Gastroesophageal sphincter (tissue), 4 donors: ENCODE data around the gene PTN. TPM values are rescaled to one million over a fixed set of nuclear protein-coding genes. Genes with fewer than 3 reads are reported as not detected.

ENCODE experiments used
- ATAC-seq: fragments of 150-250 bp; one replicate; pipeline ENCODE4 v1.9.1; 2016; ENCODE audit warnings: mild to moderate bottlenecking, moderate library complexity
- H3K27ac ChIP-seq, 4 donors: fragments of 200-600 bp; sonication (generic) in 3 of 4; 1 replicate in 3 of 4; 2 replicates in 1 of 4; pipeline ENCODE4 v1.5.1; 2016 to 2019
- H3K27me3 ChIP-seq: fragments of 200-600 bp; sonication (generic); one replicate; pipeline ENCODE4 v1.5.1; 2019
- H3K36me3 ChIP-seq, 2 donors: fragments of 200-600 bp; sonication (generic); one replicate each; pipeline ENCODE4 v1.5.1; 2019; ENCODE audit warnings: control low read depth in 1 of 2
- H3K4me1 ChIP-seq, 3 donors: fragments of 200-600 bp; sonication (generic); 1 replicate in 2 of 3; 2 replicates in 1 of 3; pipeline ENCODE4 v1.5.1; 2016 to 2019; ENCODE audit warnings: control low read depth in 2 of 3
- H3K4me3 ChIP-seq, 2 donors: fragments of 200-600 bp; sonication (generic); one replicate each; pipeline ENCODE4 v1.5.1; 2019; ENCODE audit warnings: mild to moderate bottlenecking in 1 of 2, moderate library complexity in 1 of 2
- H3K9me3 ChIP-seq, 3 donors: fragments of 200-600 bp; sonication (generic); one replicate each; pipeline ENCODE4 v1.5.1; 2017 to 2019; ENCODE audit warnings: control low read depth in 2 of 3
- CTCF ChIP-seq, 4 experiments: fragments of 200-600 bp in 2 of 4; fragments of 450-650 bp in 2 of 4; sonication (generic) in 1 of 4; IDR thresholded peaks; one replicate each; pipeline ENCODE4 v1.5.1; 2017 to 2019; ENCODE audit warnings: antibody characterized with exemption in 4 of 4, mild to moderate bottlenecking in 2 of 4, moderate library complexity in 2 of 4
- EP300 ChIP-seq: sonication (generic); formaldehyde crosslinking; IDR thresholded peaks from one replicate; pipeline ENCODE4 v1.6.1; 2017; ENCODE audit warnings: antibody characterized with exemption, mild to moderate bottlenecking
- POLR2A ChIP-seq, 2 donors: fragments of 450-650 bp; IDR thresholded peaks; one replicate each; pipeline ENCODE4 v1.6.1; 2017; ENCODE audit warnings: antibody characterized with exemption in 2 of 2, mild to moderate bottlenecking in 2 of 2, moderate library complexity in 1 of 2
- POLR2AphosphoS5 ChIP-seq: sonication (generic); formaldehyde crosslinking; IDR thresholded peaks from one replicate; pipeline ENCODE4 v1.6.1; 2017; ENCODE audit warnings: antibody characterized with exemption
- WGBS, 2 donors: methylation state at CpG; one replicate each; pipeline ENCODE4 v1.1.5; 2018; ENCODE audit warnings: low coverage in 1 of 2; 5-methylcytosine and 5-hydroxymethylcytosine counted together
- total RNA-seq, 4 donors: library from RNA; depleted of rRNA; stranded (reverse); fragments of >200 nt; gene quantifications; one replicate each; pipeline ENCODE4 v1.1.0, GENCODE V29; 2016

Gene PTN
- total RNA-seq, 4 donors from 2014 or later, result 10.1 to 13.2 (median 11.1) TPM

DNA sequence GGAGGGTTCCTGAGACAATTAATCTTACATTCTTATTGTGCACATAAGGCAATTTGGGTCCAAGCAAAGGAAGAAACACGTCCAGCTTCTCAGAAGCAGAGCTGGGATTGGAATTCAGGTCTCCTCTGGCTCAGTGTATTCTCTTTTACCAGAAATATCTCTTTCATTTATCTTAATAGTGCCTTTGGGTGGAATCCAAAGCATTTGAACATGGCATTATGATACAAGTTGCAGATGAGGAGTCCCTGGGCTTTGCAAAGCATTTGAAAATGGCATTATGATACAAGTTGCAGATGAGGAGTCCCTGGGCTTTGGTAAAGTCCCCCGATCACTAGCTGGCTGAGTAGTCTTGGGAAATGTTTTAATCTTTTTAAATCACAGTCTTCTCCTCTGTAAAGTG, 30.0 kb upstream of the PTN start:
- TF ChIP-seq POLR2A (IDR thresholded peaks at IDR 0.05), result no peak
- no peak for TF ChIP-seq CTCF (IDR thresholded peaks at IDR 0.05)
- no peak for TF ChIP-seq POLR2AphosphoS5
- TF ChIP-seq EP300, result no peak
- WGBS, 2 donors, result 50 to 82% methylated on average over 1 to 2 of the region's 2 CpGs
- no peaks in the 10 kb centered on the region for H3K27me3 ChIP-seq
- no peak for ATAC-seq
- H3K27ac ChIP-seq, result no peak overlapping the region
- peaks cover 0 to 6% (median 3%) of the 10 kb centered on the region in 3 donors for H3K4me1 ChIP-seq
- H3K9me3 ChIP-seq, result peaks cover 0 to 10% (median 0%) of the 10 kb centered on the region in 3 donors
- no peaks in the 10 kb centered on the region for H3K36me3 ChIP-seq
- H3K4me3 ChIP-seq, result no peak overlapping the region

GRCh38 chr7:137371616-137372015, 28.1 kb upstream of the PTN start:
- no peak for ATAC-seq
- no peaks in the 10 kb centered on the region for H3K27me3 ChIP-seq
- 25 to 46% methylated on average over 2 of the region's 2 CpGs for WGBS, 2 donors

GRCh38 chr7:137366995-137367394, 23.5 kb upstream of the PTN start:
- 70 to 95% methylated on average over 5 of the region's 5 CpGs for WGBS, 2 donors
- ATAC-seq, result no peak
- Histone ChIP-seq H3K27ac (no peak overlapping the region), H3K4me1 (peaks cover 0 to 3% (median 0%) of the 10 kb centered on the region in 3 donors), H3K27me3 (no peaks in the 10 kb centered on the region), H3K4me3 (no peak overlapping the region), H3K9me3 (no peaks in the 10 kb centered on the region), H3K36me3 (no peaks in the 10 kb centered on the region)
- TF ChIP-seq CTCF (IDR thresholded peaks at IDR 0.05) (no peak), EP300 (no peak), POLR2AphosphoS5 (no peak), POLR2A (IDR thresholded peaks at IDR 0.05) (no peak)

More at GRCh38 chr7:137371616-137372015, 28.1 kb upstream of the PTN start:
- peaks cover 0 to 6% (median 3%) of the 10 kb centered on the region in 3 donors for H3K4me1 ChIP-seq
- TF ChIP-seq CTCF (IDR thresholded peaks at IDR 0.05), result no peak
- no peak for TF ChIP-seq EP300
- no peak for TF ChIP-seq POLR2A (IDR thresholded peaks at IDR 0.05)
- TF ChIP-seq POLR2AphosphoS5, result no peak
- H3K36me3 ChIP-seq, result no peaks in the 10 kb centered on the region
- no peaks in the 10 kb centered on the region for H3K9me3 ChIP-seq
- no peak overlapping the region for H3K27ac ChIP-seq
- H3K4me3 ChIP-seq, result no peak overlapping the region

DNA sequence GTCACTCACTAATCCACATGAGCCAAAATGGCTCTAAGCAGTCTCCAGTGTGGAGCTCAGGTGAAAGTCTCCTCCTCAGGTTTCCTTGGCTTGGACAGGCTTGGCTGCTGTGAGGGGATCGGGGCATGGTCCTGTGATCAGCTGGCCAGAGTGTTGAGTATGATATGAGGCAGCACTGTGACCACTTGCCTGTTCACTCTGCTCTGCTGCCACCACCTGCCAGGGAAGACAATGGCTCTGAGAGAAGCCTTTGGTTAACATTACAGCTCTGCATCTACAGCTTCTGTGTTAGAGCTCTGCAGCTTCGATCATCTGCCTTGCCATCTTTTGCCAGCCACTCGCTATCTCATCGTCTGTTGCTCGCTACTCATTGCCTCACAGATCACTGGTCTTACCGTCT, 20.1 kb upstream of the PTN start:
- ATAC-seq, result no peak

GRCh38 chr7:137360087-137360679, 16.6 kb upstream of the PTN start:
- no peaks in the 10 kb centered on the region for H3K36me3 ChIP-seq
- H3K4me1 ChIP-seq, result no peaks in the 10 kb centered on the region
- no peak overlapping the region for H3K4me3 ChIP-seq
- 29 to 50% methylated on average over 1 of the region's 1 CpG for WGBS, 2 donors
- no peaks in the 10 kb centered on the region for H3K27me3 ChIP-seq
- H3K9me3 ChIP-seq, result no peaks in the 10 kb centered on the region
- no peak for TF ChIP-seq POLR2A (IDR thresholded peaks at IDR 0.05)
- TF ChIP-seq CTCF (IDR thresholded peaks at IDR 0.05), result no peak
- no peak for TF ChIP-seq POLR2AphosphoS5
- no peak for TF ChIP-seq EP300
- no peak for ATAC-seq
- no peak overlapping the region for H3K27ac ChIP-seq

More for the DNA sequence above, 20.1 kb upstream of the PTN start:
- Histone ChIP-seq H3K9me3 (no peaks in the 10 kb centered on the region), H3K4me3 (no peak overlapping the region), H3K36me3 (no peaks in the 10 kb centered on the region), H3K27me3 (no peaks in the 10 kb centered on the region), H3K4me1 (no peaks in the 10 kb centered on the region), H3K27ac (no peak overlapping the region)
- WGBS, 2 donors, result 100% methylated on average over 4 of the region's 6 CpGs; no CpG with 5 or more reads in 1 of the 2 donors
- no peak for TF ChIP-seq POLR2AphosphoS5
- no peak for TF ChIP-seq POLR2A (IDR thresholded peaks at IDR 0.05)
